K562 (cell line): ENCODE data around the gene RAB31. TPM values are rescaled to one million over a fixed set of nuclear protein-coding genes. Genes with fewer than 3 reads are reported as not detected.

Source experiments
- ARNT ChIP-seq, 2 experiments: fragments of 450-650 bp; IDR thresholded peaks; 2 replicates each; pipeline ENCODE4 v1.6.1; 2016; ENCODE audit warnings: mild to moderate bottlenecking in 1 of 2
- CCAR2 ChIP-seq: fragments of 200-400 bp; formaldehyde crosslinking; IDR thresholded peaks from 2 replicates; pipeline ENCODE4 v1.6.1; 2017; ENCODE audit warnings: mild to moderate bottlenecking, low read depth, low read length
- CCNT2 ChIP-seq: IDR thresholded peaks from 2 replicates; pipeline ENCODE4 v1.6.1; 2011; ENCODE audit warnings: borderline replicate concordance, low read depth, mild to moderate bottlenecking, moderate library complexity, mixed read lengths, low read length; ENCODE audit not compliant: insufficient read length; ENCODE audit errors: extremely low read depth
- CHCHD3 ChIP-seq: fragments of 250-450 bp; sonication (Bioruptor Pico); IDR thresholded peaks from 2 replicates; pipeline ENCODE4 v2.1.2; 2022; ENCODE audit warnings: mild to moderate bottlenecking
- CXXC5 ChIP-seq: fragments of 250-450 bp; sonication (Bioruptor Pico); IDR thresholded peaks from 2 replicates; pipeline ENCODE4 v1.8.0; 2022; ENCODE audit warnings: inconsistent platforms, mild to moderate bottlenecking, moderate library complexity
- DPF2 ChIP-seq: fragments of 450-650 bp; IDR thresholded peaks from 2 replicates; pipeline ENCODE4 v1.6.1; 2016
- LCOR ChIP-seq: sonication (generic); formaldehyde crosslinking; IDR thresholded peaks from 2 replicates; pipeline ENCODE4 v1.8.0; 2022; ENCODE audit warnings: mild to moderate bottlenecking, missing genetic modification reagents
- MBD1 ChIP-seq: fragments of 250-450 bp; sonication (Bioruptor Pico); IDR thresholded peaks from 2 replicates; pipeline ENCODE4 v1.8.0; 2022; ENCODE audit warnings: inconsistent platforms
- SMAD1 ChIP-seq: fragments of 150-350 bp; IDR thresholded peaks from 2 replicates; pipeline ENCODE4 v1.6.1; 2014; ENCODE audit warnings: low read length, low read depth; ENCODE audit not compliant: partially characterized antibody
- ZBTB12 ChIP-seq: fragments of 250-450 bp; sonication (Bioruptor Pico); IDR thresholded peaks from 2 replicates; pipeline ENCODE4 v1.4.0; 2020
- ZNF311 ChIP-seq: fragments of 250-450 bp; sonication (Bioruptor Pico); IDR thresholded peaks from 2 replicates; pipeline ENCODE4 v1.4.0; 2020; ENCODE audit warnings: mild to moderate bottlenecking, moderate library complexity
- polyA plus RNA-seq, 8 experiments: library from polyadenylated mRNA; depleted of rRNA in 4 of 8; stranded (reverse) in 5 of 8; unstranded in 3 of 8; fragments of >200 nt; fragmentation: Nextera tagmentation in 2 of 8; fragmentation: Illumina TruSeq in 1 of 8; extraction: Ambion mirVana in 2 of 8; extraction: Trizol in 1 of 8; gene quantifications; 2 replicates each; pipeline versions ENCODE4 v1.2.1 to v1.2.3, GENCODE V29; 2011 to 2014; ENCODE audit warnings: inconsistent platforms in 1 of 8, missing spikeins in 1 of 8
- total RNA-seq, 7 experiments: library from RNA; depleted of rRNA in 6 of 7; stranded (reverse); fragments of >200 nt in 6 of 7; fragmentation: Illumina TruSeq in 2 of 7; extraction: Trizol in 2 of 7; gene quantifications; 2 replicates each; pipeline versions ENCODE4 v1.2.1 to v1.2.3, GENCODE V29; 2011 to 2021; ENCODE audit warnings: low replicate concordance in 1 of 7
- TF ChIP-seq, protein P1 (sequence below): fragments of 200-400 bp; formaldehyde crosslinking; IDR thresholded peaks from 2 replicates; pipeline ENCODE4 v1.6.1; 2017; ENCODE audit warnings: mild to moderate bottlenecking, low read depth, low read length, moderate library complexity
- TF ChIP-seq, protein P2 (sequence below): fragments of 200-800 bp; sonication (Bioruptor generic); IDR thresholded peaks from 2 replicates; pipeline ENCODE4 v1.6.1; 2017; ENCODE audit warnings: missing genetic modification characterization, missing compliant biosample characterization
- TF ChIP-seq, protein P3 (sequence below): fragments of 150-350 bp; conservative IDR thresholded peaks from 2 replicates; pipeline ENCODE4 v1.6.1; 2014; ENCODE audit warnings: low read length
- TF ChIP-seq, protein P4 (sequence below): sonication (generic); formaldehyde crosslinking; IDR thresholded peaks from 2 replicates; pipeline ENCODE4 v1.5.0; 2020; ENCODE audit warnings: missing genetic modification reagents
- TF ChIP-seq, protein P5 (sequence below), 2 experiments: IDR thresholded peaks; 2 replicates each; pipeline ENCODE4 v1.6.1; 2011; ENCODE audit warnings: borderline replicate concordance in 1 of 2, control low read depth in 1 of 2, low read depth in 1 of 2, low read length in 1 of 2, mild to moderate bottlenecking in 1 of 2, mixed read lengths in 1 of 2, moderate library complexity in 1 of 2; ENCODE audit not compliant: insufficient read depth in 1 of 2, insufficient read length in 1 of 2, poor library complexity in 1 of 2, severe bottlenecking in 1 of 2; ENCODE audit errors: extremely low read depth in 1 of 2

The RAB31 gene
- total and polyA plus RNA-seq, 9 of the 15 experiments (the other 6 are each of a cell fraction or from before 2014, with no cell fraction given), result 20.7 to 70.4 (median 41.3) TPM

DNA sequence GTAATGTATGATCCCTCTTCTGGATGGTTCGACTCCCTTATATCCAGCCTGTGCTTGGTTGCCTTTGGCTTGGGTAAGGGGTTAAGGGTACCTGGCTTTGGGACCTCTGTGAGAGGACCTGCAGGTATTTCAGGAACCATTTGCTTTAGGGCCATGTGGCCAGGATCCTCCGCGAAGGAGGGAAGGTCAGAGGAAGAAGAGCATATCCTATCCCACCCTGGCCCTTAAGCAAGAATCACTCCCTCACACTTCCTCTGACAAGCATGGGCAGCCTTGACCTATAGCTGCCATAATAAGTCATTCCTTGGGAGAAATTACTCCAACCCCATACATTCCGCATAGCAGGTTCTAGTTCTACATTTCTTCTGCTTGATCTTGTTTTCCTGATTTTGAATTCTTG is 118.6 kb downstream of the RAB31 start (continued):
- TF ChIP-seq CXXC5 (peak; percentile 33), DPF2 (no peak), ZNF311 (CRISPR knock-in tag) (peak; percentile 28; the same call in 1 of the 2 replicates), ZBTB12 (CRISPR knock-in tag) (no peak), ARNT (IDR thresholded peaks at IDR 0.05) (no peak), CCAR2 (no peak), MBD1 (CRISPR knock-in tag) (no peak), SMAD1 (no peak), CHCHD3 (no peak), CCNT2 (no peak), LCOR (no peak)
- TF ChIP-seq, protein P1, sequence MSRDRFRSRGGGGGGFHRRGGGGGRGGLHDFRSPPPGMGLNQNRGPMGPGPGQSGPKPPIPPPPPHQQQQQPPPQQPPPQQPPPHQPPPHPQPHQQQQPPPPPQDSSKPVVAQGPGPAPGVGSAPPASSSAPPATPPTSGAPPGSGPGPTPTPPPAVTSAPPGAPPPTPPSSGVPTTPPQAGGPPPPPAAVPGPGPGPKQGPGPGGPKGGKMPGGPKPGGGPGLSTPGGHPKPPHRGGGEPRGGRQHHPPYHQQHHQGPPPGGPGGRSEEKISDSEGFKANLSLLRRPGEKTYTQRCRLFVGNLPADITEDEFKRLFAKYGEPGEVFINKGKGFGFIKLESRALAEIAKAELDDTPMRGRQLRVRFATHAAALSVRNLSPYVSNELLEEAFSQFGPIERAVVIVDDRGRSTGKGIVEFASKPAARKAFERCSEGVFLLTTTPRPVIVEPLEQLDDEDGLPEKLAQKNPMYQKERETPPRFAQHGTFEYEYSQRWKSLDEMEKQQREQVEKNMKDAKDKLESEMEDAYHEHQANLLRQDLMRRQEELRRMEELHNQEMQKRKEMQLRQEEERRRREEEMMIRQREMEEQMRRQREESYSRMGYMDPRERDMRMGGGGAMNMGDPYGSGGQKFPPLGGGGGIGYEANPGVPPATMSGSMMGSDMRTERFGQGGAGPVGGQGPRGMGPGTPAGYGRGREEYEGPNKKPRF, result no peak
- TF ChIP-seq, protein P2, sequence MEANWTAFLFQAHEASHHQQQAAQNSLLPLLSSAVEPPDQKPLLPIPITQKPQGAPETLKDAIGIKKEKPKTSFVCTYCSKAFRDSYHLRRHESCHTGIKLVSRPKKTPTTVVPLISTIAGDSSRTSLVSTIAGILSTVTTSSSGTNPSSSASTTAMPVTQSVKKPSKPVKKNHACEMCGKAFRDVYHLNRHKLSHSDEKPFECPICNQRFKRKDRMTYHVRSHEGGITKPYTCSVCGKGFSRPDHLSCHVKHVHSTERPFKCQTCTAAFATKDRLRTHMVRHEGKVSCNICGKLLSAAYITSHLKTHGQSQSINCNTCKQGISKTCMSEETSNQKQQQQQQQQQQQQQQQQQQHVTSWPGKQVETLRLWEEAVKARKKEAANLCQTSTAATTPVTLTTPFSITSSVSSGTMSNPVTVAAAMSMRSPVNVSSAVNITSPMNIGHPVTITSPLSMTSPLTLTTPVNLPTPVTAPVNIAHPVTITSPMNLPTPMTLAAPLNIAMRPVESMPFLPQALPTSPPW (CRISPR knock-in tag), result peak; percentile 6; the same call in 1 of the 2 replicates
- TF ChIP-seq, protein P3, sequence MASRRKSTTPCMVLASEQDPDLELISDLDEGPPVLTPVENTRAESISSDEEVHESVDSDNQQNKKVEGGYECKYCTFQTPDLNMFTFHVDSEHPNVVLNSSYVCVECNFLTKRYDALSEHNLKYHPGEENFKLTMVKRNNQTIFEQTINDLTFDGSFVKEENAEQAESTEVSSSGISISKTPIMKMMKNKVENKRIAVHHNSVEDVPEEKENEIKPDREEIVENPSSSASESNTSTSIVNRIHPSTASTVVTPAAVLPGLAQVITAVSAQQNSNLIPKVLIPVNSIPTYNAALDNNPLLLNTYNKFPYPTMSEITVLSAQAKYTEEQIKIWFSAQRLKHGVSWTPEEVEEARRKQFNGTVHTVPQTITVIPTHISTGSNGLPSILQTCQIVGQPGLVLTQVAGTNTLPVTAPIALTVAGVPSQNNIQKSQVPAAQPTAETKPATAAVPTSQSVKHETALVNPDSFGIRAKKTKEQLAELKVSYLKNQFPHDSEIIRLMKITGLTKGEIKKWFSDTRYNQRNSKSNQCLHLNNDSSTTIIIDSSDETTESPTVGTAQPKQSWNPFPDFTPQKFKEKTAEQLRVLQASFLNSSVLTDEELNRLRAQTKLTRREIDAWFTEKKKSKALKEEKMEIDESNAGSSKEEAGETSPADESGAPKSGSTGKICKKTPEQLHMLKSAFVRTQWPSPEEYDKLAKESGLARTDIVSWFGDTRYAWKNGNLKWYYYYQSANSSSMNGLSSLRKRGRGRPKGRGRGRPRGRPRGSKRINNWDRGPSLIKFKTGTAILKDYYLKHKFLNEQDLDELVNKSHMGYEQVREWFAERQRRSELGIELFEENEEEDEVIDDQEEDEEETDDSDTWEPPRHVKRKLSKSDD, result no peak
- TF ChIP-seq, protein P4, sequence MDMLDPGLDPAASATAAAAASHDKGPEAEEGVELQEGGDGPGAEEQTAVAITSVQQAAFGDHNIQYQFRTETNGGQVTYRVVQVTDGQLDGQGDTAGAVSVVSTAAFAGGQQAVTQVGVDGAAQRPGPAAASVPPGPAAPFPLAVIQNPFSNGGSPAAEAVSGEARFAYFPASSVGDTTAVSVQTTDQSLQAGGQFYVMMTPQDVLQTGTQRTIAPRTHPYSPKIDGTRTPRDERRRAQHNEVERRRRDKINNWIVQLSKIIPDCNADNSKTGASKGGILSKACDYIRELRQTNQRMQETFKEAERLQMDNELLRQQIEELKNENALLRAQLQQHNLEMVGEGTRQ (CRISPR knock-in tag), result no peak
- TF ChIP-seq, protein P5, sequence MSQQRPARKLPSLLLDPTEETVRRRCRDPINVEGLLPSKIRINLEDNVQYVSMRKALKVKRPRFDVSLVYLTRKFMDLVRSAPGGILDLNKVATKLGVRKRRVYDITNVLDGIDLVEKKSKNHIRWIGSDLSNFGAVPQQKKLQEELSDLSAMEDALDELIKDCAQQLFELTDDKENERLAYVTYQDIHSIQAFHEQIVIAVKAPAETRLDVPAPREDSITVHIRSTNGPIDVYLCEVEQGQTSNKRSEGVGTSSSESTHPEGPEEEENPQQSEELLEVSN (IDR thresholded peaks at IDR 0.05; ENCODE audit: borderline replicate concordance in 1 of 2, extremely low read depth in 1 of 2, insufficient read depth in 1 of 2, insufficient read length in 1 of 2, low read depth in 1 of 2, low read length in 1 of 2, poor library complexity in 1 of 2, severe bottlenecking in 1 of 2), result peak in 1 of 2 experiments; percentile 55
